DND-41 (cell line): ENCODE measurements around the gene DHRS7B.
"Not testable (repeated sequence)": the region's sequence is repeated elsewhere in the genome, so short reads cannot be mapped to it uniquely, and the experiment has no call there.

ENCODE experiments used
- ATAC-seq: fragments of 200-7000 bp; cut with Tn5 transposase; 3 replicates; pipeline ENCODE4 v1.9.1; 2021; ENCODE audit warnings: low read depth; ENCODE audit not compliant: insufficient read depth
- DNase-seq: peaks from one replicate; pipeline ENCODE4 v3.0.0-alpha.2; 2020
- H2AFZ ChIP-seq: 2 replicates; pipeline ENCODE4 v1.6.0; 2012; ENCODE audit warnings: low read depth, low read length
- H3K27ac ChIP-seq: 2 replicates; pipeline ENCODE4 v1.5.1; 2012; ENCODE audit warnings: low read length, inconsistent platforms
- H3K27me3 ChIP-seq: fragments of 200-600 bp; sonication (generic); 2 replicates; pipeline ENCODE4 v1.6.0; 2012; ENCODE audit warnings: low read length, mild to moderate bottlenecking, inconsistent platforms; ENCODE audit not compliant: insufficient read depth, poor library complexity
- H3K36me3 ChIP-seq: 2 replicates; pipeline ENCODE4 v1.5.1; 2012; ENCODE audit warnings: low read length, inconsistent platforms; ENCODE audit not compliant: insufficient read depth
- H3K4me1 ChIP-seq: 2 replicates; pipeline ENCODE4 v1.5.1; 2012; ENCODE audit warnings: mild to moderate bottlenecking, low read length; ENCODE audit not compliant: insufficient read depth
- H3K4me2 ChIP-seq: 2 replicates; pipeline ENCODE4 v1.6.0; 2012; ENCODE audit warnings: mild to moderate bottlenecking, moderate library complexity, low read length, inconsistent platforms; ENCODE audit not compliant: insufficient read depth
- H3K4me3 ChIP-seq, 2 experiments: fragments of 200-600 bp in 1 of 2; shearing (Covaris generic) in 1 of 2; 2 replicates each; pipeline ENCODE4 v1.5.1; 2012 to 2016; ENCODE audit warnings: inconsistent platforms in 2 of 2, low read length in 2 of 2, mild to moderate bottlenecking in 2 of 2, low read depth in 1 of 2, moderate library complexity in 1 of 2
- H3K79me2 ChIP-seq: 2 replicates; pipeline ENCODE4 v1.6.0; 2012; ENCODE audit warnings: low read length, inconsistent platforms; ENCODE audit not compliant: insufficient read depth
- H3K9ac ChIP-seq: 2 replicates; pipeline ENCODE4 v1.6.0; 2012; ENCODE audit warnings: low read depth, mild to moderate bottlenecking, inconsistent platforms, low read length, moderate library complexity
- H3K9me3 ChIP-seq: 2 replicates; pipeline ENCODE4 v1.5.1; 2012; ENCODE audit warnings: low read length, moderate library complexity, mild to moderate bottlenecking, inconsistent platforms; ENCODE audit not compliant: insufficient read depth, severe bottlenecking
- H4K20me1 ChIP-seq: 2 replicates; pipeline ENCODE4 v1.6.0; 2012; ENCODE audit warnings: low read length; ENCODE audit not compliant: insufficient read depth
- CTCF ChIP-seq: IDR thresholded peaks from 2 replicates; pipeline ENCODE4 v1.5.1; 2012; ENCODE audit warnings: borderline replicate concordance, low read length, moderate library complexity, mild to moderate bottlenecking; ENCODE audit not compliant: poor library complexity, severe bottlenecking; ENCODE audit errors: extremely low read depth
- EZH2 ChIP-seq: IDR thresholded peaks from 3 replicates; pipeline ENCODE4 v1.6.1; 2012; ENCODE audit warnings: borderline replicate concordance, low read depth, mild to moderate bottlenecking, moderate library complexity, low read length, inconsistent platforms; ENCODE audit not compliant: severe bottlenecking

DHRS7B gene

GRCh38 chr17:21079196-21079595 lies 47.6 kb upstream of the DHRS7B start:
- Histone ChIP-seq H3K27ac (no peak overlapping the region), H3K4me1 (no peaks in the 10 kb centered on the region), H3K36me3 (no peaks in the 10 kb centered on the region), H2AFZ (no peak overlapping the region), H3K9ac (no peak overlapping the region), H3K79me2 (no peaks in the 10 kb centered on the region), H3K9me3 (no peaks in the 10 kb centered on the region), H3K4me3 (no peak overlapping the region), H4K20me1 (no peaks in the 10 kb centered on the region), H3K27me3 (no peaks in the 10 kb centered on the region), H3K4me2 (no peak overlapping the region)
- no peak for ATAC-seq
- DNase-seq: no peak
- TF ChIP-seq CTCF: no peak
- no peak for TF ChIP-seq EZH2

GRCh38 chr17:21082001-21082436 lies 44.7 kb upstream of the DHRS7B start:
- H3K27ac ChIP-seq: no peak overlapping the region
- ATAC-seq (no peak), DNase-seq (no peak)
- H3K4me2 ChIP-seq: no peak overlapping the region
- H3K36me3 ChIP-seq: no peaks in the 10 kb centered on the region
- H2AFZ ChIP-seq: no peak overlapping the region
- no peaks in the 10 kb centered on the region for H4K20me1 ChIP-seq
- no peaks in the 10 kb centered on the region for H3K27me3 ChIP-seq
- no peaks in the 10 kb centered on the region for H3K4me1 ChIP-seq
- no peak for TF ChIP-seq CTCF
- no peak for TF ChIP-seq EZH2
- H3K9me3 ChIP-seq: no peaks in the 10 kb centered on the region
- no peak overlapping the region for H3K4me3 ChIP-seq
- H3K9ac ChIP-seq: no peak overlapping the region
- H3K79me2 ChIP-seq: no peaks in the 10 kb centered on the region

GRCh38 chr17:21085280-21085679 lies 41.5 kb upstream of the DHRS7B start:
- H3K4me2 ChIP-seq: not testable (repeated sequence)

GRCh38 chr17:21085707-21086106 lies 41.1 kb upstream of the DHRS7B start:
- ATAC-seq (no peak), DNase-seq (no peak)
- H3K4me3 ChIP-seq: no peak overlapping the region
- no peaks in the 10 kb centered on the region for H4K20me1 ChIP-seq
- TF ChIP-seq CTCF (no peak), EZH2 (no peak)
- no peaks in the 10 kb centered on the region for H3K79me2 ChIP-seq
- H3K36me3 ChIP-seq: no peaks in the 10 kb centered on the region
- no peaks in the 10 kb centered on the region for H3K9me3 ChIP-seq
- no peaks in the 10 kb centered on the region for H3K4me1 ChIP-seq
- H3K4me2 ChIP-seq: no peak overlapping the region
- H2AFZ ChIP-seq: no peak overlapping the region
- H3K27ac ChIP-seq: no peak overlapping the region
- no peak overlapping the region for H3K9ac ChIP-seq
- no peaks in the 10 kb centered on the region for H3K27me3 ChIP-seq

More at GRCh38 chr17:21085280-21085679, 41.5 kb upstream of the DHRS7B start:
- H3K4me1 ChIP-seq, H3K4me3 ChIP-seq, H4K20me1 ChIP-seq, H2AFZ ChIP-seq, DNase-seq, H3K27ac ChIP-seq, H3K27me3 ChIP-seq, H3K36me3 ChIP-seq, H3K9me3 ChIP-seq, H3K79me2 ChIP-seq, ATAC-seq, H3K9ac ChIP-seq: not testable (repeated sequence)
